HCT116 (cell line): ENCODE data around the gene OR51T1. TPM values are rescaled to one million over a fixed set of nuclear protein-coding genes. Genes with fewer than 3 reads are reported as not detected.

Experiments
- ATAC-seq: fragments of 200-7000 bp; cut with Tn5 transposase; 2 replicates; pipeline ENCODE4 v1.9.1; 2020; ENCODE audit warnings: mild to moderate bottlenecking, moderate library complexity
- BruUV-seq: library from RNA; stranded (reverse); fragments of 400-500 nt; replicated peaks from 2 replicates; lab custom pipeline; 2021; lab: Mats Ljungman, UMichigan
- CTCF ChIA-PET: fragments of 300-600 bp; sonication (Branson Sonifier 250); formaldehyde crosslinking; loops from one replicate; lab custom pipeline; 2021; ENCODE audit warnings: antibody characterized with exemption; lab: Charles Lee
- POLR2A ChIA-PET: fragments of 300-600, 350-600 bp; sonication (Branson Sonifier 250); formaldehyde crosslinking; loops from one replicate; lab custom pipeline; 2021; ENCODE audit warnings: antibody characterized with exemption; lab: Charles Lee
- RAD21 ChIA-PET, 2 experiments: fragments of 300-600 bp; sonication (Branson Sonifier 250); formaldehyde crosslinking; loops; one replicate each; lab custom pipeline; 2023; ENCODE audit warnings: low total read pairs in 2 of 2; ENCODE audit not compliant: uncharacterized antibody in 2 of 2, unreplicated experiment in 2 of 2, low non-redundant PET in 1 of 2; lab: Charles Lee
- DNase-seq: peaks from one replicate; pipeline ENCODE4 v3.0.0-alpha.2; 2010; ENCODE audit warnings: low read depth, low spot score
- H2AFZ ChIP-seq: fragments of 200-600 bp; shearing (Covaris generic), sonication (generic); 2 replicates; pipeline ENCODE4 v1.6.1; 2017; ENCODE audit warnings: low read depth, mixed run types, mixed read lengths, antibody characterized with exemption, low read length; ENCODE audit not compliant: poor library complexity, severe bottlenecking
- H3K27ac ChIP-seq: 2 replicates; pipeline ENCODE4 v1.5.1; 2012; ENCODE audit warnings: low read depth, low read length
- H3K27me3 ChIP-seq: fragments of 200-600 bp; sonication (generic); 2 replicates; pipeline ENCODE4 v1.6.1; 2016; ENCODE audit warnings: mixed run types, low read length, mixed read lengths; ENCODE audit not compliant: insufficient read depth
- H3K36me3 ChIP-seq, 2 experiments: fragments of 200-500 bp in 1 of 2; fragments of 200-600 bp in 1 of 2; sonication (Bioruptor generic) in 1 of 2; sonication (generic) in 1 of 2; 2 replicates each; pipeline versions ENCODE4 v1.5.1 to v1.6.1; 2014 to 2016; ENCODE audit warnings: low read length in 2 of 2, inconsistent platforms in 1 of 2, mixed read lengths in 1 of 2, mixed run types in 1 of 2; ENCODE audit not compliant: insufficient read depth in 2 of 2, control insufficient read depth in 1 of 2
- H3K4me1 ChIP-seq, 2 experiments: fragments of 200-600 bp in 1 of 2; sonication (generic) in 1 of 2; 2 replicates each; pipeline versions ENCODE4 v1.5.1 to v1.6.1; 2012 to 2017; ENCODE audit warnings: low read length in 2 of 2, inconsistent platforms in 1 of 2, mild to moderate bottlenecking in 1 of 2, mixed read lengths in 1 of 2, mixed run types in 1 of 2, moderate library complexity in 1 of 2; ENCODE audit not compliant: insufficient read depth in 2 of 2, control insufficient read depth in 1 of 2
- H3K4me2 ChIP-seq: fragments of 200-600 bp; sonication (generic); 2 replicates; pipeline ENCODE4 v1.6.1; 2017; ENCODE audit warnings: mixed run types, low read length, mixed read lengths
- H3K4me3 ChIP-seq, 2 experiments: fragments of 200-600 bp in 1 of 2; sonication (generic) in 1 of 2; replicated peaks in 1 of 2; 2 replicates each; pipeline ENCODE4 v1.5.1; 2011 to 2016; ENCODE audit warnings: low read length in 2 of 2, control low read depth in 1 of 2, low read depth in 1 of 2, mild to moderate bottlenecking in 1 of 2, mixed read lengths in 1 of 2, mixed run types in 1 of 2
- H3K79me2 ChIP-seq: fragments of 200-600 bp; sonication (generic); 2 replicates; pipeline ENCODE4 v1.6.1; 2017; ENCODE audit warnings: mild to moderate bottlenecking, mixed run types, low read length, moderate library complexity, mixed read lengths; ENCODE audit not compliant: insufficient read depth
- H3K9ac ChIP-seq: fragments of 200-600 bp; sonication (generic); 2 replicates; pipeline ENCODE4 v1.6.1; 2016; ENCODE audit warnings: low read length, mixed read lengths
- H3K9me2 ChIP-seq: fragments of 200-600 bp; sonication (generic), shearing (Covaris generic); 2 replicates; pipeline ENCODE4 v1.6.1; 2017; ENCODE audit warnings: mixed run types, mild to moderate bottlenecking, moderate library complexity; ENCODE audit not compliant: insufficient read depth
- H3K9me3 ChIP-seq, 2 experiments: fragments of 200-500 bp in 1 of 2; fragments of 200-600 bp in 1 of 2; sonication (Bioruptor generic) in 1 of 2; sonication (generic) in 1 of 2; 2 replicates each; pipeline ENCODE4 v1.6.1; 2014 to 2017; ENCODE audit warnings: low read length in 2 of 2, mixed read lengths in 2 of 2, inconsistent platforms in 1 of 2, low read depth in 1 of 2, mild to moderate bottlenecking in 1 of 2, mixed run types in 1 of 2, moderate library complexity in 1 of 2; ENCODE audit not compliant: control insufficient read depth in 1 of 2, insufficient read depth in 1 of 2
- H4K20me1 ChIP-seq: fragments of 200-600 bp; sonication (generic), shearing (Covaris generic); 2 replicates; pipeline ENCODE4 v1.6.1; 2017; ENCODE audit warnings: mixed run types, mild to moderate bottlenecking, moderate library complexity; ENCODE audit not compliant: insufficient read depth
- ATF3 ChIP-seq: IDR thresholded peaks from 2 replicates; pipeline ENCODE4 v1.6.1; 2012
- CBX3 ChIP-seq: IDR thresholded peaks from 2 replicates; pipeline ENCODE4 v1.6.1; 2012; ENCODE audit warnings: low read depth
- CEBPB ChIP-seq: IDR thresholded peaks from 2 replicates; pipeline ENCODE4 v1.6.1; 2012; ENCODE audit warnings: low read depth
- CTCF ChIP-seq, 3 experiments: fragments of 200-600 bp in 1 of 3; sonication (generic) in 1 of 3; IDR thresholded peaks in 2 of 3; conservative IDR thresholded peaks in 1 of 3; 2 replicates each; pipeline ENCODE4 v1.5.1; 2012 to 2017; ENCODE audit warnings: low read depth in 2 of 3, low read length in 2 of 3, antibody characterized with exemption in 1 of 3, borderline replicate concordance in 1 of 3, control low read depth in 1 of 3, mild to moderate bottlenecking in 1 of 3, mixed read lengths in 1 of 3, mixed run types in 1 of 3, moderate library complexity in 1 of 3; ENCODE audit not compliant: insufficient read depth in 1 of 3
- ELF1 ChIP-seq: IDR thresholded peaks from 2 replicates; pipeline ENCODE4 v1.6.1; 2012; ENCODE audit warnings: low read depth, borderline replicate concordance
- EZH2 ChIP-seq: fragments of 200-600 bp; sonication (generic); IDR thresholded peaks from 2 replicates; pipeline ENCODE4 v1.6.1; 2017; ENCODE audit warnings: antibody characterized with exemption, mixed run types
- EZH2phosphoT487 ChIP-seq: fragments of 200-600 bp; IDR thresholded peaks from 2 replicates; pipeline ENCODE4 v1.6.1; 2018; ENCODE audit warnings: antibody characterized with exemption, borderline replicate concordance
- JUND ChIP-seq: IDR thresholded peaks from 2 replicates; pipeline ENCODE4 v1.6.1; 2012
- MAX ChIP-seq: IDR thresholded peaks from 2 replicates; pipeline ENCODE4 v1.6.1; 2012
- POLR2AphosphoS5 ChIP-seq: IDR thresholded peaks from 2 replicates; pipeline ENCODE4 v1.6.1; 2011; ENCODE audit warnings: mild to moderate bottlenecking, low read depth, low read length, moderate library complexity
- RAD21 ChIP-seq: IDR thresholded peaks from 2 replicates; pipeline ENCODE4 v1.6.1; 2012; ENCODE audit warnings: low read depth, mild to moderate bottlenecking
- SIN3A ChIP-seq: IDR thresholded peaks from 2 replicates; pipeline ENCODE4 v1.6.1; 2012; ENCODE audit warnings: low read depth
- SRF ChIP-seq: IDR thresholded peaks from 2 replicates; pipeline ENCODE4 v1.6.1; 2012; ENCODE audit warnings: low read depth
- TCF7L2 ChIP-seq: IDR thresholded peaks from 2 replicates; pipeline ENCODE4 v1.7.0; 2011; ENCODE audit warnings: borderline replicate concordance, inconsistent platforms; ENCODE audit not compliant: insufficient read depth, insufficient read length; ENCODE audit errors: extremely low read depth
- YY1 ChIP-seq: IDR thresholded peaks from 2 replicates; pipeline ENCODE4 v1.6.1; 2011; ENCODE audit warnings: low read length, low read depth, moderate library complexity, mild to moderate bottlenecking; ENCODE audit not compliant: insufficient replicate concordance; ENCODE audit errors: extremely low read depth
- ZBTB33 ChIP-seq: IDR thresholded peaks from 2 replicates; pipeline ENCODE4 v1.6.1; 2011; ENCODE audit warnings: mild to moderate bottlenecking, low read length, moderate library complexity; ENCODE audit not compliant: insufficient replicate concordance; ENCODE audit errors: extremely low read depth
- ZFX ChIP-seq: fragments of 450-650 bp; IDR thresholded peaks from 2 replicates; pipeline ENCODE4 v1.6.1; 2017
- ZNF274 ChIP-seq: fragments of 200-500 bp; sonication (Bioruptor generic); IDR thresholded peaks from 2 replicates; pipeline ENCODE4 v1.6.1; 2014; ENCODE audit warnings: mild to moderate bottlenecking, low read depth, low read length, inconsistent platforms
- intact Hi-C: fragments of 100-400 bp; cut with micrococcal nuclease; formaldehyde crosslinking; loops from 2 replicates; pipeline ENCODE4 v1.10.0; 2022
- total RNA-seq: library from RNA; stranded (reverse); gene quantifications from one replicate; pipeline ENCODE4 v1.2.1, GENCODE V29; 2021; ENCODE audit not compliant: unreplicated experiment

Gene OR51T1
- total RNA-seq, 1 experiment from 2014 or later = not detected

GRCh38 chr11:4865855-4866254, 15.8 kb upstream of the OR51T1 start:
- Histone ChIP-seq H3K9me2 (no peaks in the 10 kb centered on the region), H3K27me3 (peaks cover 6% of the 10 kb centered on the region; the same call in 1 of the 2 replicates), H4K20me1 (no peaks in the 10 kb centered on the region), H3K4me3 (no peak overlapping the region), H3K27ac (no peak overlapping the region), H3K4me2 (no peak overlapping the region), H3K9me3 (no peaks in the 10 kb centered on the region), H3K36me3 (no peaks in the 10 kb centered on the region), H3K9ac (no peak overlapping the region), H2AFZ (no peak overlapping the region), H3K4me1 (no peaks in the 10 kb centered on the region), H3K79me2 (no peaks in the 10 kb centered on the region)
- DNase-seq (no peak), ATAC-seq (no peak)
- intact Hi-C loops = no loop called here
- BruUV-seq = no TSS peak
- POLR2A ChIA-PET = no interaction called here
- CTCF ChIA-PET = no interaction called here
- no peak for TF ChIP-seq CEBPB
- no peak for TF ChIP-seq EZH2phosphoT487
- no peak for TF ChIP-seq ZNF274
- TF ChIP-seq JUND = no peak
- TF ChIP-seq ZBTB33 = no peak
- no peak for TF ChIP-seq EZH2
- no peak for TF ChIP-seq POLR2AphosphoS5
- no peak for TF ChIP-seq ZFX
- TF ChIP-seq SRF = no peak
- RAD21 ChIA-PET = no interaction called here

- Histone ChIP-seq H3K4me2 (no peak overlapping the region), H3K4me3 (no peak overlapping the region), H4K20me1 (no peaks in the 10 kb centered on the region), H3K4me1 (no peaks in the 10 kb centered on the region), H3K27ac (no peak overlapping the region), H3K9ac (no peak overlapping the region), H3K9me2 (no peaks in the 10 kb centered on the region), H3K9me3 (no peaks in the 10 kb centered on the region), H3K27me3 (peaks cover 15% of the 10 kb centered on the region), H3K79me2 (no peaks in the 10 kb centered on the region), H2AFZ (no peak overlapping the region), H3K36me3 (no peaks in the 10 kb centered on the region)
- CTCF ChIA-PET = no interaction called here
- POLR2A ChIA-PET = no interaction called here
- DNase-seq = no peak
- intact Hi-C loops = no loop called here
- RAD21 ChIA-PET = no interaction called here
- no peak for ATAC-seq
- BruUV-seq = no TSS peak
- TF ChIP-seq JUND = no peak
- TF ChIP-seq CBX3 = no peak
- TF ChIP-seq SIN3A = no peak
- no peak for TF ChIP-seq POLR2AphosphoS5
- no peak for TF ChIP-seq RAD21
- no peak for TF ChIP-seq TCF7L2
- TF ChIP-seq YY1 = no peak
- TF ChIP-seq ZFX = no peak
- no peak for TF ChIP-seq SRF
- TF ChIP-seq ATF3 = no peak
- TF ChIP-seq ELF1 = no peak
- TF ChIP-seq MAX = no peak
- no peak for TF ChIP-seq CTCF (IDR thresholded peaks at IDR 0.05 in 2 of 3, conservative IDR thresholded peaks at IDR 0.05 in 1 of 3; ENCODE audit: borderline replicate concordance in 1 of 3, insufficient read depth in 1 of 3, low read depth in 2 of 3, low read length in 2 of 3)
Observed at GRCh38 chr11:4881188-4881587, 512 bp upstream of the OR51T1 start.
